ENCODE data around the gene NOS3. TPM values are rescaled to one million over a fixed set of nuclear protein-coding genes. Genes with fewer than 3 reads are reported as not detected.

Gene NOS3
- total RNA-seq, 1 donor from 2014 or later = 12.6 TPM

GRCh38 chr7:150969475-150969874 is 21.3 kb upstream of the NOS3 start:
- no peak for DNase-seq

GRCh38 chr7:150970424-150970823 is 20.4 kb upstream of the NOS3 start:
- H3K9me3 ChIP-seq (replicated peaks) = no peaks in the 10 kb centered on the region
- H3K27me3 ChIP-seq (ENCODE audit: low read depth) = peaks cover 74% of the 10 kb centered on the region
- peaks cover 97% of the 10 kb centered on the region for H3K4me1 ChIP-seq
- DNase-seq = no peak
- no peak for TF ChIP-seq CTCF (IDR thresholded peaks at IDR 0.05; ENCODE audit: borderline replicate concordance)
- H3K27ac ChIP-seq (replicated peaks) = peak overlapping the region; percentile 96
- intact Hi-C loops (cut with micrococcal nuclease) = no loop called here
- H3K36me3 ChIP-seq = no peaks in the 10 kb centered on the region
- peak overlapping the region; percentile 43 for H3K4me3 ChIP-seq

More at GRCh38 chr7:150969475-150969874, 21.3 kb upstream of the NOS3 start:
- H3K4me3 ChIP-seq = no peak overlapping the region
- H3K9me3 ChIP-seq (replicated peaks) = no peaks in the 10 kb centered on the region
- H3K36me3 ChIP-seq = no peaks in the 10 kb centered on the region
- H3K4me1 ChIP-seq = peaks cover 97% of the 10 kb centered on the region
- intact Hi-C loops (cut with micrococcal nuclease) = no loop called here
- H3K27ac ChIP-seq (replicated peaks) = peak overlapping the region; percentile 96
- peaks cover 69% of the 10 kb centered on the region for H3K27me3 ChIP-seq (ENCODE audit: low read depth)
- TF ChIP-seq CTCF (IDR thresholded peaks at IDR 0.05; ENCODE audit: borderline replicate concordance) = no peak

GRCh38 chr7:150971242-150972022 is 19.4 kb upstream of the NOS3 start:
- peak overlapping the region; percentile 43 for H3K4me3 ChIP-seq
- H3K36me3 ChIP-seq = no peaks in the 10 kb centered on the region
- H3K27me3 ChIP-seq (ENCODE audit: low read depth) = peaks cover 77% of the 10 kb centered on the region
- peaks cover 96% of the 10 kb centered on the region for H3K4me1 ChIP-seq
- H3K27ac ChIP-seq (replicated peaks) = peak overlapping the region; percentile 96
- H3K9me3 ChIP-seq (replicated peaks) = no peaks in the 10 kb centered on the region
- peak; percentile 52 for DNase-seq
- intact Hi-C loops (cut with micrococcal nuclease) = no loop called here
- TF ChIP-seq CTCF (IDR thresholded peaks at IDR 0.05; ENCODE audit: borderline replicate concordance) = no peak

- H3K4me3 ChIP-seq = peak overlapping the region; percentile 43
- DNase-seq = peak; percentile 85
- no peak for TF ChIP-seq CTCF (IDR thresholded peaks at IDR 0.05; ENCODE audit: borderline replicate concordance)
- H3K36me3 ChIP-seq = no peaks in the 10 kb centered on the region
- peak overlapping the region; percentile 96 for H3K27ac ChIP-seq (replicated peaks)
- H3K9me3 ChIP-seq (replicated peaks) = no peaks in the 10 kb centered on the region
- peaks cover 91% of the 10 kb centered on the region for H3K4me1 ChIP-seq
- intact Hi-C loops (cut with micrococcal nuclease) = no loop called here
- peaks cover 83% of the 10 kb centered on the region for H3K27me3 ChIP-seq (ENCODE audit: low read depth)
Measured at GRCh38 chr7:150972023-150972468, 18.8 kb upstream of the NOS3 start.

- Histone ChIP-seq H3K36me3 (no peaks in the 10 kb centered on the region), H3K4me1 (peaks cover 91% of the 10 kb centered on the region), H3K27me3 (ENCODE audit: low read depth) (peaks cover 84% of the 10 kb centered on the region), H3K4me3 (no peak overlapping the region), H3K9me3 (replicated peaks) (no peaks in the 10 kb centered on the region), H3K27ac (replicated peaks) (peak overlapping the region; percentile 96)
- no peak for TF ChIP-seq CTCF (IDR thresholded peaks at IDR 0.05; ENCODE audit: borderline replicate concordance)
- DNase-seq = no peak
- intact Hi-C loops (cut with micrococcal nuclease) = no loop called here
Measured at GRCh38 chr7:150972741-150973140, 18.1 kb upstream of the NOS3 start.

Measured in left ventricle myocardium inferior (tissue), 1 donor.